Activated naive CD8-positive, alpha-beta T cell treated with anti-CD3 and anti-CD28 coated beads, Interleukin-2, amount 10 ng/mL, durations not matched to agents 7 days and 5 days (primary cell): ENCODE results near the gene CYFIP1. TPM values are rescaled to one million over a fixed set of nuclear protein-coding genes. Genes with fewer than 3 reads are reported as not detected.

ENCODE experiments used
- ATAC-seq: fragments of 150-1000 bp; cut with Tn5 transposase; one replicate; pipeline ENCODE4 v1.10.0; 2021; ENCODE audit warnings: low read depth, moderate library complexity
- POLR2A ChIA-PET: fragments of 350-600 bp; sonication (Branson Sonifier 250); formaldehyde crosslinking; loops from one replicate; lab custom pipeline; 2021; ENCODE audit warnings: antibody characterized with exemption; lab: Charles Lee
- DNase-seq: peaks from one replicate; pipeline ENCODE4 v3.0.0; 2021
- H3K27ac Mint-ChIP-seq: one replicate; pipeline ENCODE4 v1.8.0; 2022; ENCODE audit warnings: mild to moderate bottlenecking, mixed read lengths
- H3K27me3 Mint-ChIP-seq: one replicate; pipeline ENCODE4 v1.8.0; 2022; ENCODE audit warnings: mild to moderate bottlenecking, moderate library complexity, mixed read lengths
- H3K36me3 Mint-ChIP-seq: one replicate; pipeline ENCODE4 v1.8.0; 2021; ENCODE audit warnings: mild to moderate bottlenecking, mixed read lengths
- H3K4me1 Mint-ChIP-seq: one replicate; pipeline ENCODE4 v1.8.0; 2021; ENCODE audit warnings: mixed read lengths
- H3K4me3 Mint-ChIP-seq: one replicate; pipeline ENCODE4 v1.8.0; 2022; ENCODE audit warnings: mild to moderate bottlenecking, moderate library complexity, mixed read lengths
- H3K9me3 Mint-ChIP-seq: one replicate; pipeline ENCODE4 v1.8.0; 2021; ENCODE audit warnings: mixed read lengths
- total RNA-seq, 2 experiments: library from RNA; stranded (reverse); gene quantifications; one replicate each; pipeline ENCODE4 v1.2.3, GENCODE V29; 2021

CYFIP1 gene
- total RNA-seq, 2 experiments from 2014 or later = 12.6 to 12.7 TPM

DNA sequence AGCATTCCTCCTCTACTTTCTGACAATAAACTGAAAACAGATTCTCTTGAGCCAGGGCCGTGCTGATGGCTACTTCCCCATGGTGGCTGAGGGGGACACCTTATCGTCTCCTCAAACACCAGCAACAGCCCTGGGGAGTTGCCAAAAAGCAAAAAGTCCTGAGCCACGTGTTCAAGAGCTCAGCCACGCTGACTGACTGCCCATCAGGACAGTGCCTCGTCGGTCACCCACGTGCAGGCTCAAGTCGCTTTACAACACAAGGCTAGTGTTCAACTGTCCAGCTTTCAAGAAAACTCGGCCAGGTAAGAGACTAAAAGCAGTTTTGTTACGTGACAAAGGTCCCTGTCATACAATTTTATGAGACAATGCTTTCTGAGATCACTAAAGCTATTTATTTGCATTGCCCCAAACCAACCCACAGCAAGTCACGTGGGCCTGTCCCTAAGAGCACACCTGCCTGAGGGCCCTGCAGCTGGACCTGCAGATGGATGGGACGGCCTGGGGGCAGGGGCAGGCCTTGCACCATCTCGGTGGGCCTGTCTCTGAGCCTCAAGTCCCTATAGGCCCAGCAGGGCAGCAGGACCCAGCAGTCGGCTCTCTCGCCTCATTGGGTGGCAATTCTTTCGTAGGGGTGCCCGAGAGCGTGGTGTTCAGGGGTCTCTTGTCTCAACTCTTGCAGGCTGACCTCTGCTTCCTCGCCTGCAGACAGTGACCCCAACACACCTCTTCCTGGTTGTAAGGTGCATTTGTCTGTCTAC is 99.0 kb downstream of the CYFIP1 start:
- ATAC-seq (no peak), DNase-seq (no peak)
- POLR2A ChIA-PET = no interaction called here
- no peaks in the 10 kb centered on the region for H3K27me3 Mint-ChIP-seq
- no peaks in the 10 kb centered on the region for H3K36me3 Mint-ChIP-seq
- H3K4me3 Mint-ChIP-seq = no peak overlapping the region
- peaks cover 6% of the 10 kb centered on the region for H3K4me1 Mint-ChIP-seq
- H3K9me3 Mint-ChIP-seq = no peaks in the 10 kb centered on the region
- no peak overlapping the region for H3K27ac Mint-ChIP-seq

DNA sequence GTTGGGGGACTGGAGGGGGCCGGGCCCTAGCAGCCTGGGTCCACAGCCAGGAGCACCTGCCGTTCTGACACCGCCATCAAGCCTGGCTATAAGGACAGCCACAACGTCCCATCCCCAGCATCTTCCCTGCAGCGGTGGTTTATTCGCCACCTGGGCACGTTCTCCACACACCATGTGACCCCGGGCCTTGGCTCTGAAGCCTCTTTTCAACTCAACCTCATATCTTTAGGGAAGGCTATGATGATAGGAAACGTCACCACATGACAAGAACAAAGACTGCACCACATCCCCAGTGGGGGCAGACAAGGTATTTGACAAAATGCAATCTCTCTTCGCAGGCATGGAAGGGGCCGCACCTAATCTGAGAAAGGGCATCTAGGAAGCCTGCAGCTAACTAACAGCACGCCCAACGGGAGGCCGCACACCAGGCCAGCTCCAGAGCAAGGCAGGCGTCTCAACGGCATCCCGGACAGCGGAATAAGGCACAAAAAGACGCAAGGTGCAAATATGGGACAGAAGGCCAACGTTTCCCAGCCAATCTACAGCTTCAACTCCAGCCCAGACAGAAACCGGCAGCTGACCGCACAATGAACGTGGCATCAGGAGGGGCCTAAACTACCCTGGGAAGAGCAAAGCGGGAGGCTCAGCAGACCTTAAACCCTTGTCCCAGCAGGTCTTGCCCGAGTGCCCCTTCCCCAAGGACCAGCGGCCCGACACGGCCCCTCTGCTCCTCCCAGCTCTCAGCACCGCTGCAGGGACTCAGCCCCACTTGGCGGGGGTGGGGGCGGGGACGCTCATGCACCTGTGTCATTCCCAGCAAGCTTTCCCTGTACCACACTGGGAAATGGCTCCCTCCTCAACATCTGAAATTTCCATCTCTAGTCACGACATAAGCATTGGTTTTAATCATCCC is 99.8 kb downstream of the CYFIP1 start:
- Mint-ChIP-seq H3K36me3 (no peaks in the 10 kb centered on the region), H3K27ac (no peak overlapping the region), H3K27me3 (no peaks in the 10 kb centered on the region), H3K4me3 (no peak overlapping the region), H3K9me3 (no peaks in the 10 kb centered on the region), H3K4me1 (peaks cover 6% of the 10 kb centered on the region)
- POLR2A ChIA-PET = interaction anchor here (0.6 kb wide), 1 partner anchor 94 kb away, joined by 3 read pairs; no protein-coding TSS in a partner anchor
- ATAC-seq (peak; percentile 71), DNase-seq (no peak)

DNA sequence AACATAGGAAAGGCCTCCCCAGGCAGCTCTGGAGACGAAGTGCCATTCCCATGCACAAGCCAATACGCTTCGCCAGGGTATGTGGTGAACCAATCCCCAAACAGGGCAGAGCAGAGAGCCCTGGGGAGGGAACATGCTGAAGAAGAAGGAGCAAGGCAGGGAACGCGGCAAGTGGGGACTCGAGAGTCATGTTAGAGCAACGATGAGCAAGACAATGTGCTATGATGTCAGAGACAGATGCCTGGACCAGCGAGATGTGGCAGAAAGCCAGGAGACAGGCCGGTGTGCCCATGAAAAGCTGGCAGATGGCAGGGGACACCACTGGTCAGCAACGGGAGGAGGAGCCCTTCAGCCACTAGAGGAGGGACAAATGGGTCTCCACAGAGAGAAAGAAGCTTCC is 102.1 kb downstream of the CYFIP1 start:
- POLR2A ChIA-PET = no interaction called here
- H3K27ac Mint-ChIP-seq = no peak overlapping the region
- H3K4me1 Mint-ChIP-seq = peaks cover 6% of the 10 kb centered on the region
- ATAC-seq (no peak), DNase-seq (no peak)
- no peaks in the 10 kb centered on the region for H3K9me3 Mint-ChIP-seq
- H3K36me3 Mint-ChIP-seq = no peaks in the 10 kb centered on the region
- no peak overlapping the region for H3K4me3 Mint-ChIP-seq
- no peaks in the 10 kb centered on the region for H3K27me3 Mint-ChIP-seq

DNA sequence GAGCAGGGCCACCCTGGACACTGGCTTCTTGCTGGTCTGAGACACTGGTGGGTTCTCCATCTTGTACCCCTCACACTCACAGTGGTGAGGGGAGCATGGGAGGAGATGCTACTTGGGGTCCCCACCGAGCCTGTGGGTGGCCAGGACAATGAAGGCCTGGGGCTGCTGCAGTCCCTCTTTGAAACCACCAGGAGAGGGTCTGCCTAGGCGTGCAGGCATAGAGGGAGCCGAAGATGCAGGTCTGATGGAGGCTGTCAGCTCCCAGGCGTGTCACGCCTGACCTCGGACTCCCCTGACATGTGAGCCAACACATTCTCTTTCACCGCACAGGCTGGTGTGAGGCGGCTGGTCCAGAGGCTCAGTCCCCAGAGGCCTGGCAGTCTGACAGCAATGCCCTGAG is 102.6 kb downstream of the CYFIP1 start:
- Mint-ChIP-seq H3K4me3 (no peak overlapping the region), H3K27me3 (no peaks in the 10 kb centered on the region), H3K36me3 (no peaks in the 10 kb centered on the region), H3K27ac (no peak overlapping the region), H3K4me1 (peaks cover 6% of the 10 kb centered on the region), H3K9me3 (no peaks in the 10 kb centered on the region)
- no peak for ATAC-seq
- POLR2A ChIA-PET = no interaction called here
- DNase-seq = no peak

DNA sequence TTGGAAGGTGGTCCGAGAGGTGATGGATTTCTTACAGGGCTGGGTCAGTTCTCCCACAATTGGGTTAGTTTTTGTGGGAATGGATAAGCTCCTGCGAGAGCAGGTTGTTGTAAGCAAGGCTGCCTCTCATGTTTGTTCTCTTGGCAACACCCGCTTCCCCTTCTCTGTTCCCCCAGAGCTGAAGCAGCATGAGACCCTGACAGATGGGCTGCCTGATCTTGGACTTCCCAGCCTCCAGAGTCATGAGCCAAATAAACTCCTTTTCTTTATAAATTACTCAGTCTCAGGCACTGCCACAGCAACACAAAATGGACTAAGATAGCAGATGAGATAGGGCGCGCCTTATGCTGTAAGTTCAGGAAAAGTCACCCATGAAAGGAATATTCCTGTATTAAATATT is 103.1 kb downstream of the CYFIP1 start:
- H3K27ac Mint-ChIP-seq = no peak overlapping the region
- H3K9me3 Mint-ChIP-seq = no peaks in the 10 kb centered on the region
- ATAC-seq (no peak), DNase-seq (no peak)
- H3K27me3 Mint-ChIP-seq = no peaks in the 10 kb centered on the region
- POLR2A ChIA-PET = no interaction called here
- H3K36me3 Mint-ChIP-seq = no peaks in the 10 kb centered on the region
- H3K4me1 Mint-ChIP-seq = peaks cover 6% of the 10 kb centered on the region
- no peak overlapping the region for H3K4me3 Mint-ChIP-seq

DNA sequence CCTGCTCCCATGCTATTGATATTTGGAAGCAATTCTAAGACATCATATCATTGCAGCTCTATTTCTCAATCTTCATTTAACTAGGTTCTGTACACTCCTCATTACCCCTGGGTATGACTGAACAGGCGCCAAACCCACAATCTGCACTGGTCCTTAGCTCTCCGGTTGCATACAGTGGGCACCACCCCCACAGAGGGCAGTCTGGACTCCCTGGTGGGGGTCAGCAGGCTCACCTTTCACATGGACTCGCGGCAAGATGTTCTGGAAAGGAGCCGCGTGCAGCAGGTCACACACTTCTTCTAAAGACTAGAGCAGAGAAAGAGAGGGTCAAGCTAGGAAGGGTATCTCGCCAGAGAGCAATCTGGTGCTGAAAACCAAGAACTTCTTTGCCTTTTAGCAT is 105.2 kb downstream of the CYFIP1 start:
- ATAC-seq (no peak), DNase-seq (no peak)
- H3K27ac Mint-ChIP-seq = peak overlapping the region; percentile 4
- no peaks in the 10 kb centered on the region for H3K27me3 Mint-ChIP-seq
- H3K4me3 Mint-ChIP-seq = no peak overlapping the region
- POLR2A ChIA-PET = no interaction called here
- H3K9me3 Mint-ChIP-seq = no peaks in the 10 kb centered on the region
- H3K36me3 Mint-ChIP-seq = peaks cover 5% of the 10 kb centered on the region
- peaks cover 1% of the 10 kb centered on the region for H3K4me1 Mint-ChIP-seq

DNA sequence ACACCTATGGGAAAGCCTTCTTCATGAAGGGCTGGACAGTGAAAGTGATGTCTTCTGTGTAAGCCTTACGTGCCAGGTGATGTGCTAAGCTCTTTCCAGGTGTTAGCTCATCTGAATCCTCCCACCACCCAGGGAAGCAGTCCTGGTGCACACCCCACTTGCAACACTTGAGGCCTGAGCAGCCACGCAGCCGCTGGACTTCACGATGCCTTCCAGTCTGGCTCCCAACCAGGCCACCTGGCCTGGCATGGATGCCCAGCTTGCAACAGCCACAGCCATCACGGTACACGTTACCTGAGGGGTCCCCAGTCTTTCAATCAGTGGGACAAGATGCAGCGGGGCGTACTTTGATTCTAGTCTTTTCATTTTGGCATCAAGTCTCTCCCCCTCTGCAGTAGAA is 105.9 kb downstream of the CYFIP1 start:
- Mint-ChIP-seq H3K27me3 (no peaks in the 10 kb centered on the region), H3K9me3 (no peaks in the 10 kb centered on the region), H3K36me3 (peaks cover 7% of the 10 kb centered on the region), H3K4me1 (peaks cover 1% of the 10 kb centered on the region), H3K4me3 (no peak overlapping the region), H3K27ac (no peak overlapping the region)
- POLR2A ChIA-PET = no interaction called here
- ATAC-seq = no peak
- DNase-seq = no peak

DNA sequence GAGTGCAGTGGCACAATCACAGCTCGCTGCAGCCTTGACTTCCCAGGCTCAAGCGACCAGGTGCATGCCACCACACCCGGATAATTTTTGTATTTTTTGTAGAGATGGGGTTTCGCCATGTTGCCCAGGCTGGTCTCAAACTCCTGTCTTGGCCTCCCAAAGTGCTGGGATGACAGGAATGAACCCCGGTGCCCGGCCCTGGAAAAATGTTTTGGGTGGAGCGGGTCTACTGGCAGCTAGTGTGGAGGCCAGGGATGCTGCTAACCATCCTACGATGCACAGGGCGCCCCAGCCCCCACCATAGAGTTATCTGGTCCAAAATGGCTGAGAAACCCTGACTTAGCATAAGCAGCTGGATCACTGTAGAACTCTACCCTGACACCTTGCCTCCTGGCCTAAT is 106.3 kb downstream of the CYFIP1 start:
- no peaks in the 10 kb centered on the region for H3K4me1 Mint-ChIP-seq
- no peaks in the 10 kb centered on the region for H3K27me3 Mint-ChIP-seq
- POLR2A ChIA-PET = no interaction called here
- no peak overlapping the region for H3K27ac Mint-ChIP-seq
- no peak for DNase-seq
- no peak for ATAC-seq
- H3K9me3 Mint-ChIP-seq = no peaks in the 10 kb centered on the region
- peaks cover 11% of the 10 kb centered on the region for H3K36me3 Mint-ChIP-seq
- H3K4me3 Mint-ChIP-seq = no peak overlapping the region

DNA sequence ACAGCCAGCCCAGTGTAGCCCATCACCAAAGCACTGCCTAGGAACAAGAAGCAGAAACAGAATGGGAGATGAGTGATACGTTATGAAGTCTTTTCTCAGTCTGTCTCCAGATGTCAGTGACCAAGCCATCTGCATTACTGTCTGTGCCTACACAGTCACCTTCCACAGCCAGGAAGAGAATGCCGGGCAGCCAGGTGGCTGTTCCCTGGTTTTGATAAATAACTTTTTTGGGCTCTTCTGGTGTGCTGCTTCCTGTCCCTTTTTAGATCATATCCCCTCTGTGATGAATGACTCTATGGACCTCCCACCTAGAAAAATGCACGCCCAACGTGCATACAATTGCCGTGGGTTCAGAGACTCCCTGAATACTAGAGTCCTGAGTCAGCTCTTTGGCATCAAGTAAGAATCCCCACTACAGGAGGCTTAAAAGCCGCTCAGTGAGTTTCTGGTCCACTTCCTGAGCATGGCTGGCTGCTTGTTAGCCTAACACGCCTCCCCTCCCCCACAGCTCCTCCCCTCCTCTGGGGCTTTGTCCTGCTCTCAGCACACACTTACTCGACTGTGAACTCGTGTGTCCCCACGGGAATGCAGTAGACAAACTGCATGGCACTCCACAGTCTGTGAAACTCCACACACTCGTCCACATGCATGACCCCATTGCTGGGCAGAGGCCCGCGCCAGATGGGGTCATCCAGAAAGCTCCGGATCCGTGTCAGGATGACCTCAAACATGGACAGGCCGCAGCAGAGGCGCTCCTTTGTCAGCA is 107.0 kb downstream of the CYFIP1 start:
- Mint-ChIP-seq H3K27ac (no peak overlapping the region), H3K27me3 (no peaks in the 10 kb centered on the region), H3K9me3 (no peaks in the 10 kb centered on the region), H3K4me3 (no peak overlapping the region), H3K4me1 (no peaks in the 10 kb centered on the region), H3K36me3 (peaks cover 11% of the 10 kb centered on the region)
- POLR2A ChIA-PET = no interaction called here
- ATAC-seq = no peak
- no peak for DNase-seq

DNA sequence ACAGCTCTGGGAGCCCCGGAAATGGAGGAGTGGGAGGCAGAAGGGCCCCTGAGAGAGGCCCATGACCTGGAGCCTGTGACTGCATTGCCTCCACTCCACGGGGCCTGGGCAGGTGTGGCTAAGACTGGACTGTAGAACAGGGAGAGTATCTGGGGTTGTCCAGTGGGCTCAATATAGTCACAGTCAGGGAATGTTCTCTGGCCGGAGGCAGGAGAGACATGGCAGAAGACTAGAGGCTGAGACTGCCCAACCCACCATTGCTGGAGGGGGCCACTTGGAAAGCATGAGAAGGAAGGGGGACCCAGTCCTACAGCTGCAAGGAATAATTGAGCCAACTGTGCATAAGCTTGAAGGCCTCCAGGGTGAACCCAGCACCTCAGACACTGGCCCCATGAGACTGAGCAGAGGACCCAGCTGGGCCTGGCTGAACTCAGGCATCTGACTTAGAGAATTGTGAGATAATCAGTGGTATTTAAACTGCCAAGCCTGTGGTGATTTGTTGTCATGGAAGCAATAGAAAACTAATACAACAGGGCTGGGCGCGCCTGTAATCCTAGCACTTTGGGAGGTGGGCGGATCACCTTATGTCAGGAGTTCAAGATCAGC is 108.6 kb downstream of the CYFIP1 start:
- ATAC-seq = no peak
- H3K36me3 Mint-ChIP-seq = peaks cover 13% of the 10 kb centered on the region
- H3K27ac Mint-ChIP-seq = no peak overlapping the region

DNA sequence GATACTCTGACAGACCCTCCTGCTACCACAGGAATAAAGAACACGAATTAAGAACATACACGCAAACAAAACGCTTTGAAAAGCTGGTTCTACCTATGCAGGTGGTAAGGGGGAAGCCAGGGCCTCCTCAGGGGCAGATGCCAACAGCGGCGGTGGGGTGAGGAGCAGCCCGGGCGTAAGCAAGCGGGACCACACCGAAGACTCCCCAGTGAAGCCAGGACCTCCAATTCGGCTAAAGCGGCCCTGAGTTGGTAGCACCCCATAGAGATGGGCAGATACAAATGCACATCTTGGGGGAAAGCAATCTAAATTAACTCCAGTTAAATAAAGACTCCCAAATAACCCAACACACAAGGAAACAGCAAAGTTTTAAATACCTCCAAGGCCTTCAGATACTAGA is 109.3 kb downstream of the CYFIP1 start:
- Mint-ChIP-seq H3K36me3 (peaks cover 13% of the 10 kb centered on the region), H3K9me3 (no peaks in the 10 kb centered on the region), H3K4me1 (no peaks in the 10 kb centered on the region), H3K27me3 (no peaks in the 10 kb centered on the region), H3K4me3 (no peak overlapping the region), H3K27ac (no peak overlapping the region)
- POLR2A ChIA-PET = no interaction called here
- DNase-seq = no peak
- ATAC-seq = no peak

More for the DNA sequence above, 108.6 kb downstream of the CYFIP1 start:
- Mint-ChIP-seq H3K9me3 (no peaks in the 10 kb centered on the region), H3K4me1 (no peaks in the 10 kb centered on the region), H3K27me3 (no peaks in the 10 kb centered on the region), H3K4me3 (no peak overlapping the region)
- DNase-seq = no peak
- POLR2A ChIA-PET = no interaction called here

DNA sequence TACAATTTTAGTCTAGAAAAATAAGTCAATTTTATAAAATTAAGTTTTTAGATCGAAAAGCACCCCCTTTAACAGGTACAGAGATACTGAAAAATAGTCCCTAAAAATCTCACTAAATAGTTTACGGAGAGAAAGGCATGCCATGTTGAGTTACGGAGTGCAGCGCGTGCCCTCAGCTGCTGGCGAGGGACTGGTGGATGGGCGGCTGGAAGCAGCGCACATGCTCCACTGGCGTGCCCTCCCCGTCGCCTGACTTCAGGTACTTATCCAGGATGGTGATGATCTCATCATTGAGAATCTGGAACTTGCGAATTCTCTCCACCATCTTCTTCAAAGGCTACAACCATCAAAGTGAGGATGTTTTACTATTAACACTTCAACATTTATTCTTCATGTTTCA is 110.3 kb downstream of the CYFIP1 start:
- Mint-ChIP-seq H3K4me1 (peaks cover 1% of the 10 kb centered on the region), H3K27ac (no peak overlapping the region), H3K27me3 (no peaks in the 10 kb centered on the region), H3K9me3 (no peaks in the 10 kb centered on the region), H3K36me3 (peaks cover 15% of the 10 kb centered on the region), H3K4me3 (no peak overlapping the region)
- POLR2A ChIA-PET = no interaction called here
- DNase-seq = no peak
- no peak for ATAC-seq

DNA sequence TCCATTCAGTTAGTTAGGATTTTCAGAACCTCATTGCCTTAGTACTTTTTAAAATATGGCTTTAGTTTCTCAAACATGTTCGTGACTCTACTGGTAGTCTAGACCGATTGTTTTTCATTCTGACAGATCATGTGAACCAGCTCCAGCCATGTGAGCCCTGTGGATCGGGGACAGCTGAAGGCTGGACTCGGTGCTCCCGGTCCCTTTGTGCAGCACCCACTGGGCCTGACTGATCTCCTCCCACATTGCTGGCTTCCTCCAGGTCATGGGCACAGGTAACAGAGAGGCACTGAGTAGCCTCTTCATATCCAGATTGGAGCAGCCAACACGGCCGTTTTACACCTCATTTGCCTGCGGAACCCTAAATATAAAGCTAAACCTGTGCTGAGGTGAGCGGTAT is 111.2 kb downstream of the CYFIP1 start:
- POLR2A ChIA-PET = no interaction called here
- H3K27ac Mint-ChIP-seq = no peak overlapping the region
- no peak overlapping the region for H3K4me3 Mint-ChIP-seq
- H3K9me3 Mint-ChIP-seq = no peaks in the 10 kb centered on the region
- DNase-seq (no peak), ATAC-seq (no peak)
- peaks cover 1% of the 10 kb centered on the region for H3K4me1 Mint-ChIP-seq
- peaks cover 22% of the 10 kb centered on the region for H3K36me3 Mint-ChIP-seq
- no peaks in the 10 kb centered on the region for H3K27me3 Mint-ChIP-seq
